ENCODE measurements around the gene PRPF8. TPM values are rescaled to one million over a fixed set of nuclear protein-coding genes. Genes with fewer than 3 reads are reported as not detected.

The PRPF8 gene
- total RNA-seq, 1 donor from 2014 or later: 185 TPM

DNA sequence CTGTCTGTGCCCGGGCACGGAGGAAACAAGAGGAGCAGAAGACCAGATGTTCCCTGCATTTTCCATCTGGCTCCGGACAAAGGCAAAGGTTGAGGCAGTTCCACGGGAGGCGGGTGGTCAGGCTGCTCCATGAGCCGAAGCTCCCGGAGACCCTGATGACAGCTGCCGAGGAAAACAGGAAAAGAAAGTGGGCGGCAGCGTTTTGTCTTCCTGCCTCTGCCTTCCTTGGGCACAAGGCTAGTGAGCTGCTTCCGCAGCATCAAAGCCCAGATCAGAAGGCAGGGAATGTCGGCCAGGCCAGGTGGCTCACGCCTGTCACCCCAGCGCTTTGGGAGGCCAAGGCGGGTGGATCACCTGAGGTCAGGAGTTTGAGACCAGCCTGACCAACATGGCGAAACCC, 72.3 kb downstream of the PRPF8 start:
- H3K36me3 ChIP-seq (ENCODE audit: control insufficient read depth, insufficient read depth, low read length): no peaks in the 10 kb centered on the region
- TF ChIP-seq, protein P1, sequence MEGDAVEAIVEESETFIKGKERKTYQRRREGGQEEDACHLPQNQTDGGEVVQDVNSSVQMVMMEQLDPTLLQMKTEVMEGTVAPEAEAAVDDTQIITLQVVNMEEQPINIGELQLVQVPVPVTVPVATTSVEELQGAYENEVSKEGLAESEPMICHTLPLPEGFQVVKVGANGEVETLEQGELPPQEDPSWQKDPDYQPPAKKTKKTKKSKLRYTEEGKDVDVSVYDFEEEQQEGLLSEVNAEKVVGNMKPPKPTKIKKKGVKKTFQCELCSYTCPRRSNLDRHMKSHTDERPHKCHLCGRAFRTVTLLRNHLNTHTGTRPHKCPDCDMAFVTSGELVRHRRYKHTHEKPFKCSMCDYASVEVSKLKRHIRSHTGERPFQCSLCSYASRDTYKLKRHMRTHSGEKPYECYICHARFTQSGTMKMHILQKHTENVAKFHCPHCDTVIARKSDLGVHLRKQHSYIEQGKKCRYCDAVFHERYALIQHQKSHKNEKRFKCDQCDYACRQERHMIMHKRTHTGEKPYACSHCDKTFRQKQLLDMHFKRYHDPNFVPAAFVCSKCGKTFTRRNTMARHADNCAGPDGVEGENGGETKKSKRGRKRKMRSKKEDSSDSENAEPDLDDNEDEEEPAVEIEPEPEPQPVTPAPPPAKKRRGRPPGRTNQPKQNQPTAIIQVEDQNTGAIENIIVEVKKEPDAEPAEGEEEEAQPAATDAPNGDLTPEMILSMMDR (IDR thresholded peaks at IDR 0.05; ENCODE audit: insufficient read depth, low read length, poor library complexity, severe bottlenecking): no peak
- no peak for DNase-seq (ENCODE audit: low read depth)
- H3K4me3 ChIP-seq (ENCODE audit: low read depth, low read length): no peak overlapping the region
- H3K27me3 ChIP-seq (ENCODE audit: control insufficient read depth, insufficient read depth, low read length): no peaks in the 10 kb centered on the region

DNA sequence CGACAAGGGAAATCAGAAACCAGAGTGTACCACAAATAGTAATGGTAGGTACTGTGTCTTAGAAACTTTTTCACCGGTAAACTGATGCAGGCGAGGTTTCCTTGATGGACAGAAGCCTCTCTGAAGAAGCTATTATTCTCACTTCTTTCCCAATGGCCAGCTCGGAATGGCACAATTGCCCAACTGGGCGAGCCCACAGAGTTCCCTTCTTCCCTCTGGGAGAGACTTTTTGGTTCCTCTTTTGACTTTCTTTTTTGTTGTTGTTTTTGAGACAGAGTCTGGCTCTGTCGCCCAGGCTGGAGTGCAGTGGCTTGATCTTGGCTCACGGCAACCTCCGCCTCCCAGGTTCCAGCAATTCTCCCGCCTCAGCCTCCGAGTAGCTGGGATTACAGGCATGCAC, 73.0 kb downstream of the PRPF8 start:
- no peak overlapping the region for H3K4me3 ChIP-seq (ENCODE audit: low read depth, low read length)
- TF ChIP-seq, protein P1 (IDR thresholded peaks at IDR 0.05; ENCODE audit: insufficient read depth, low read length, poor library complexity, severe bottlenecking): no peak
- DNase-seq (ENCODE audit: low read depth): no peak
- H3K27me3 ChIP-seq (ENCODE audit: control insufficient read depth, insufficient read depth, low read length): no peaks in the 10 kb centered on the region
- H3K36me3 ChIP-seq (ENCODE audit: control insufficient read depth, insufficient read depth, low read length): no peaks in the 10 kb centered on the region

DNA sequence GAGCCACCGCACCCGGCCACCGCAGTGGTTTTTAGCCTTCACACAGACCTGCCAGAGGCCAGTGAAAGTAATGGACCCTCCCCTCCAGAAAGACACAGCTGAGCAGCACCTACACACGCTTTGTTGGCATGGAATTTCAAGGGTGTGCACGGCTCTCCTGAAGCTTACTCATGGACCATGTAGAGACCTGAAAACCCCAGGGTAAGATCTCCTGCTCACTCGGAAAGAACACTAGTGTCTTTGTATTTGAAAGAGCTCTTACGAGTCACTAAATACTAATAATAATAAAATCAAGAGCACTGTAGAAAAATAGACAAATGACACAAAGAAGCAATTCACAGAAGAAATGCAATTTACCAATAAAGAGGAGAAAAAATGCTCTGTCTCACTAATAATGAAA, 76.0 kb downstream of the PRPF8 start:
- TF ChIP-seq, protein P1 (IDR thresholded peaks at IDR 0.05; ENCODE audit: insufficient read depth, low read length, poor library complexity, severe bottlenecking): no peak
- H3K27me3 ChIP-seq (ENCODE audit: control insufficient read depth, insufficient read depth, low read length): peaks cover 3% of the 10 kb centered on the region
- no peak for DNase-seq (ENCODE audit: low read depth)
- H3K36me3 ChIP-seq (ENCODE audit: control insufficient read depth, insufficient read depth, low read length): no peaks in the 10 kb centered on the region
- no peak overlapping the region for H3K4me3 ChIP-seq (ENCODE audit: low read depth, low read length)

DNA sequence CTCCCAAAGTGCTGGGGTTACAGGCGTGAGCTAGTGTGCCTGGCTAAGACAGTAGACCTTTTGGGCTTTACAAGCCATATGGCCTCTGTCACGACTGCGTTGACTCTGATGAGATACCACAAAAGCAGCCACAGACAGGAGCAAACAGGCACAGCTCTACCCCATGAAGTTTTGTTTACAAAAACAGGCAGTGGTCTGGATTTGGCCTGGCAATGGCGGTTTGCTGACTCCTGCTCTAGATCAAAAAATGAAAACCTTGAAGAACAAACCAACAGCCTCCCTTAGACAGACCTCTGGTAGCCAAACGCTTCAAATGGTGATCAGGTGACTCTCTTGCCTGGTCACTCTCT, 76.7 kb downstream of the PRPF8 start:
- DNase-seq (ENCODE audit: low read depth): no peak
- TF ChIP-seq, protein P1 (IDR thresholded peaks at IDR 0.05; ENCODE audit: insufficient read depth, low read length, poor library complexity, severe bottlenecking): no peak

DNA sequence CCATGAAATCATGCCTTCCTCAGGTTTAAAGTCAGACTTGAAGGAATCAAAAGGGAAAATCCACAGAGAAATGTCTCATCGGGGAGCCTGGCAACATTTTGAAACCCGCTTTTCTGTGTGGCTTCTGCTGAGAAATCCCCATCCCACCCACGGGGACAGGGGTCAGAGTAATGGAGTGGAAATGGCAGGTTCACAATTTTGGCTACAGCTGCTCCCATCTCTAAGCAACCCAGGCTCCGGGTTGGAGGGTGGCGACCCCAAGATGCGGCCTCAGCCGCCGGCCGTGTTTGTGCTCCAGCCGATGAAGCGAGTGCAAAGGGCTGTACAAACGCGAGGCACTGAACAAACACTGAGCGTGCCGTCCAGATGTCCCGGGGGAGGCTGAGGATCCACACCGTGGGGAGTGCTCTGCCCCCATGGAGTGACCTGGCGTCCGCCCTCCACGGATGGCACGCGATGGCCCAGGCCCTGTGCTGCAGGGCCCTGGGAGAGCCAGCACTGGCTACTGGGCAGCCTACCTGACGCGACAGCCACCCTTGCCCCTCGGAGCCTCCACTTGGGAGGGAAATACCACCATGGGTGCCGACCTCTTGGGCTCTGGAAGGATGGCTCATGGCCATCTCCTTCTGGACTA, 78.2 kb downstream of the PRPF8 start:
- no peaks in the 10 kb centered on the region for H3K36me3 ChIP-seq (ENCODE audit: control insufficient read depth, insufficient read depth, low read length)
- peaks cover 3% of the 10 kb centered on the region for H3K27me3 ChIP-seq (ENCODE audit: control insufficient read depth, insufficient read depth, low read length)
- DNase-seq (ENCODE audit: low read depth): no peak
- TF ChIP-seq, protein P1 (IDR thresholded peaks at IDR 0.05; ENCODE audit: insufficient read depth, low read length, poor library complexity, severe bottlenecking): no peak
- no peak overlapping the region for H3K4me3 ChIP-seq (ENCODE audit: low read depth, low read length)

More for the DNA sequence above, 76.7 kb downstream of the PRPF8 start:
- peaks cover 3% of the 10 kb centered on the region for H3K27me3 ChIP-seq (ENCODE audit: control insufficient read depth, insufficient read depth, low read length)
- H3K36me3 ChIP-seq (ENCODE audit: control insufficient read depth, insufficient read depth, low read length): no peaks in the 10 kb centered on the region
- H3K4me3 ChIP-seq (ENCODE audit: low read depth, low read length): no peak overlapping the region

DNA sequence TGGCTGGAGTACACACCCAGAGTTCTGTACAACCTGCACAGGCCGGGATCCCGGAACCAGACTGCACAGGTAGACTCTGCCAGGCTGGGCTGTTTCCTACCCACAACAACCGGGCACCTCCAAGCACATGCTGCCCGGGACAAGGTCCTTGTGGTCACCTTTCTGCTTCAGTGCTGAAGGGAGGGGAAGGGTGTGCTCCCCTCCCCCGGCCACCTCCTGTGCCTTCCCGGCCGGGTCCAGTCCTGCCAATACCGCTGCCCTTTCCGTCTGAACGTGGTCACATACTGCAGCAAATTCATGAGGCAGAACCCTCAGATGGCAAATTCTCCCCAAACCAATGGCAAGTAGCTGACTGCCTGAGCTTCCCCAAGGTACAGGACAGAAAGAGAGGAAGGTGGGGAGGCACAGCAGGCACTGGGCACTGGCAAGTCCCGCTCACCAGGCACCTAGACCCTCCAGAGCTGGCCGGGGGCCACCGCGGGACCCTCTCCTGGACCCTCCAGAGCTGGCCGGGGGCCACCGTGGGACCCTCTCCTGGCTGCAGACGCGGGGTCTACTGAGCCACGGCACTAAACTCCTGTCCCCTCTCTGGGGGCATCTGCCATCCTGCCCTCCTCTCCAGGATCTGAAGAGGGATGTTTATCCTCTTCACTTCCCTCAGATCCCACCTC, 78.9 kb downstream of the PRPF8 start:
- Histone ChIP-seq H3K36me3 (ENCODE audit: control insufficient read depth, insufficient read depth, low read length) (no peaks in the 10 kb centered on the region), H3K4me3 (ENCODE audit: low read depth, low read length) (no peak overlapping the region), H3K27me3 (ENCODE audit: control insufficient read depth, insufficient read depth, low read length) (peaks cover 3% of the 10 kb centered on the region)
- no peak for DNase-seq (ENCODE audit: low read depth)
- TF ChIP-seq, protein P1 (IDR thresholded peaks at IDR 0.05; ENCODE audit: insufficient read depth, low read length, poor library complexity, severe bottlenecking): no peak

All from kidney epithelial cell (primary cell).